Activated CD4-positive, alpha-beta memory T cell treated with anti-CD3 and anti-CD28 coated beads, Interleukin-2, amount 10 ng/mL, durations not matched to agents 7 days and 5 days (primary cell): ENCODE measurements around the gene RELL2. TPM values are rescaled to one million over a fixed set of nuclear protein-coding genes. Genes with fewer than 3 reads are reported as not detected.
A peak's percentile ranks its signal among the peaks of the same experiment; 100 is the strongest.

Experiments used
- CTCF ChIA-PET: fragments of 350-600 bp; sonication (Branson Sonifier 250); formaldehyde crosslinking; loops from one replicate; lab custom pipeline; 2021; ENCODE audit warnings: antibody characterized with exemption, inconsistent platforms; lab: Charles Lee
- POLR2A ChIA-PET: fragments of 350-600 bp; sonication (Branson Sonifier 250); formaldehyde crosslinking; loops from one replicate; lab custom pipeline; 2021; ENCODE audit warnings: antibody characterized with exemption; lab: Charles Lee
- DNase-seq: peaks from one replicate; pipeline ENCODE4 v3.0.0-alpha.2; 2020
- H3K27ac Mint-ChIP-seq: one replicate; pipeline ENCODE4 v1.8.0; 2021; ENCODE audit warnings: mild to moderate bottlenecking, mixed read lengths
- H3K27me3 Mint-ChIP-seq: one replicate; pipeline ENCODE4 v1.8.0; 2021; ENCODE audit warnings: mixed read lengths
- H3K36me3 Mint-ChIP-seq: one replicate; pipeline ENCODE4 v1.8.0; 2021; ENCODE audit warnings: low read depth, mixed read lengths
- H3K4me1 Mint-ChIP-seq: one replicate; pipeline ENCODE4 v1.8.0; 2021; ENCODE audit warnings: mixed read lengths
- H3K4me3 Mint-ChIP-seq: one replicate; pipeline ENCODE4 v1.8.0; 2021; ENCODE audit warnings: mild to moderate bottlenecking, mixed read lengths
- H3K9me3 Mint-ChIP-seq: one replicate; pipeline ENCODE4 v1.8.0; 2021; ENCODE audit warnings: mixed read lengths
- total RNA-seq, 2 experiments: library from RNA; stranded (reverse); gene quantifications; one replicate each; pipeline ENCODE4 v1.2.3, GENCODE V29; 2021

Gene RELL2
- total RNA-seq, 2 experiments from 2014 or later: 18.8 to 19.4 TPM

DNA sequence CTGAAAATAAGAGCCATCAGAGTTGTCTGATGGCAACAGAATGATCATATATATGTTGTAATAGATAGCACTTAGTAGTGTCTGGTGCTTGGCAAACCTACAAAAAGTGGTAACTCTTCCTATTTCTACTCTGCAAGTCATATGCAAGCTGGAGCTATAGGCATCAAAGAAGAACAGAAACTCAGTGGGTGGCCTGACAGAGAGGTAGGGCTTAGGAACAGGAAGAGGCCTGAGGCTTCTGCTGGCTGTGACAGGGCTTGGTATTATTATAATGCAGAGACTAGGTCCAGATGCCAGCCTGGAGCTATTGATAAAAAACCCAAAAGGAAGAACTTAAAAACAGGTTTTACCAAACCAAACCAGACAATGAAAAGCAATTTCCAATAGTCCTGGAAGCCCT is 13.6 kb upstream of the RELL2 start:
- POLR2A ChIA-PET: interaction anchor here (0.6 to 2.7 kb wide), 7 partner anchors 10 to 41 kb away, joined by 3 to 11 read pairs (median 4); partner anchors contain the start of genes HDAC3 and RELL2
- peak overlapping the region; percentile 78 for H3K27ac Mint-ChIP-seq
- no peak overlapping the region for H3K4me3 Mint-ChIP-seq
- DNase-seq: no peak
- H3K4me1 Mint-ChIP-seq: peaks cover 28% of the 10 kb centered on the region
- H3K36me3 Mint-ChIP-seq: peaks cover 62% of the 10 kb centered on the region
- CTCF ChIA-PET: interaction anchor here (0.7 to 4.8 kb wide), 7 partner anchors 10 to 107 kb away, joined by 3 to 80 read pairs (median 3); partner anchors contain the start of genes HDAC3 and RELL2
- no peaks in the 10 kb centered on the region for H3K27me3 Mint-ChIP-seq
- H3K9me3 Mint-ChIP-seq: no peaks in the 10 kb centered on the region

DNA sequence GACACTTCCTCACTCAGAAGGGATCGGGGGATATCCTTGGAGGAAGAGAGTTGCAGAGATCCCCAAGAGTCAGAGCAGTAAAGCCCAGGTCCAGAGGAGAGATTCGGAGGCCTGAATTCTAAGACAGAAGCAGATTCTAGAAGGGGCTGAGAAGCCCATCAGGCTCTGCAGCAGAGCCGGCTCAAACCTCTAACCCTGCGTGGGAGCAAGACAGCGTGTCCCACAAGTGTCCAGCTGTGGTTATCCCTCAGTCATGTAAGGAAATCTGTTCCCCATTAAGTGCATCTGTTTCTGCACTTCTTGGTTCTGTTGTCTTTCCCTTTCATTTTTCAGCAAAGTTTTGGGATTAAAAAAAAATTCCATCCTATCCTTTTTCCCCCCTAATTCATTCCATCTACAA is 13.2 kb upstream of the RELL2 start:
- H3K4me1 Mint-ChIP-seq: peaks cover 28% of the 10 kb centered on the region
- H3K9me3 Mint-ChIP-seq: no peaks in the 10 kb centered on the region
- ChIA-PET POLR2A (interaction anchor here (0.9 to 2.7 kb wide), 6 partner anchors 10 to 41 kb away, joined by 3 to 11 read pairs (median 4); partner anchors contain the start of genes HDAC3 and RELL2), CTCF (interaction anchor here (0.7 to 4.8 kb wide), 9 partner anchors 10 to 106 kb away, joined by 3 to 80 read pairs (median 3); partner anchors contain the start of genes HDAC3 and RELL2)
- H3K36me3 Mint-ChIP-seq: peaks cover 61% of the 10 kb centered on the region
- no peaks in the 10 kb centered on the region for H3K27me3 Mint-ChIP-seq
- peak overlapping the region; percentile 78 for H3K27ac Mint-ChIP-seq
- no peak for DNase-seq
- no peak overlapping the region for H3K4me3 Mint-ChIP-seq

DNA sequence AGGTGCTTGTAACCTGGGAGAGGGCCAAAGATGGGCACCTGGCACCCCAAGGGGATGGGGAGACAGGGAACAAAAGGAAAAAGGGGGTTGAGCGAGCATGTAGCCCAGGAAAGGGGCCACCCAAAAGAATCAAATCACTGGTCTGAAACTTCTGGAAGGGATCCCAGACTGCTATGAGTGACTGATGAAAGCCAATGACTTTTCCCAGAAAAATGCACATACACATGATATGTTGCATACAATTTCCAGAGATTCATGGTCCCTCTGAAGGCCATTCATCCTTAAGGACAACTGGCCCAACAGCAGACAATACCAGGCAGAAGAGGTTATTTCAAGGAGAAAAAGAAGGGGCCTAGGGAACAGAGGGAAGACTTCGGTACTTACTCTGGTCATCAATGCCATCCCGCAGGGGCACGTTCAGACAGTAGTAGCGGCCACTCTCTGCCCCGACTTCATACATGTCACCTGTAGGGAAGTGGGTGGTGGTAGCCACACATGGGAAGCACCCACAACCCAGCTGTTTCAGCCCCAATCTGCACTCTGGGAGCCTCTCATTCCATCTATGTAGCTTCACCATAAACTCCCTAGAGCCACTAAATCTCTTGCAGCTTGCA is 8.5 kb upstream of the RELL2 start:
- Mint-ChIP-seq H3K27me3 (no peaks in the 10 kb centered on the region), H3K9me3 (no peaks in the 10 kb centered on the region), H3K36me3 (peaks cover 66% of the 10 kb centered on the region), H3K4me1 (peaks cover 13% of the 10 kb centered on the region), H3K27ac (no peak overlapping the region), H3K4me3 (no peak overlapping the region)
- CTCF ChIA-PET: interaction anchor here (0.8 to 6.3 kb wide), 4 partner anchors 10 to 65 kb away, joined by 3 to 84 read pairs (median 4); partner anchors contain the start of gene DIAPH1
- no peak for DNase-seq
- POLR2A ChIA-PET: interaction anchor here (2.1 to 2.7 kb wide), 2 partner anchors 8 to 22 kb away, joined by 7 to 8 read pairs; partner anchors contain the start of genes HDAC3 and RELL2

DNA sequence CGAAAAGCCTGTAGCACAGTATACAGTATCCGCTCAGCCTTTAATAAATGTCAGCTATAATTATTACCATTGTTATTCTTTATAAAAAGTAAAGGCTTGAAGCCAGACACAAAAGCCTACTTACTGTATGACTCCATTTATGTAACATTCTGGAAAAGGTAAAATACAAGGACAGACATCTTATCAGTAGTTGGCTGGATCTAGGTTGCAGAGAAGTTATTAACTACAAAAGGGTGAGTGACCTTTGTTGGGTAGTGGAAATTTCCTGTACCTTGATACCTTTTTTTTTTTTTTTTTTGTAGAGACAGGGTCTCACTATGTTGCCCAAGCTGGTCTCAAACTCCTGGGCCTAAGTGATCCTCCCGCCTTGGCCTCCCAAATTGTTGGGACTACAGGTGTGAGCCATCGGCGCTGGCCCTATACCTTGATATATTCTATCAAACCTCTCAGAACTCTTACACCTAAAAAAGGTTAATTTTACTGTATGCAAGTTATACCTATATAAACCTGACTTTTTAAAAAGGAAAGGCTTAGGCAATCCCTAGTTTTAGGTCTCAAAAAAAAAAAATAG is 6.1 kb upstream of the RELL2 start:
- Mint-ChIP-seq H3K9me3 (no peaks in the 10 kb centered on the region), H3K27ac (no peak overlapping the region), H3K4me3 (no peak overlapping the region), H3K27me3 (no peaks in the 10 kb centered on the region), H3K4me1 (peaks cover 26% of the 10 kb centered on the region), H3K36me3 (peaks cover 64% of the 10 kb centered on the region)
- CTCF ChIA-PET: interaction anchor here (2.2 to 9.4 kb wide), 4 partner anchors 12 to 63 kb away, joined by 7 to 150 read pairs (median 46); partner anchors contain the start of gene DIAPH1
- POLR2A ChIA-PET: interaction anchor here (1.0 to 8.7 kb wide), 3 partner anchors 13 to 24 kb away, joined by 3 to 100 read pairs (median 7); partner anchors contain the start of genes DIAPH1 and FCHSD1
- no peak for DNase-seq

DNA sequence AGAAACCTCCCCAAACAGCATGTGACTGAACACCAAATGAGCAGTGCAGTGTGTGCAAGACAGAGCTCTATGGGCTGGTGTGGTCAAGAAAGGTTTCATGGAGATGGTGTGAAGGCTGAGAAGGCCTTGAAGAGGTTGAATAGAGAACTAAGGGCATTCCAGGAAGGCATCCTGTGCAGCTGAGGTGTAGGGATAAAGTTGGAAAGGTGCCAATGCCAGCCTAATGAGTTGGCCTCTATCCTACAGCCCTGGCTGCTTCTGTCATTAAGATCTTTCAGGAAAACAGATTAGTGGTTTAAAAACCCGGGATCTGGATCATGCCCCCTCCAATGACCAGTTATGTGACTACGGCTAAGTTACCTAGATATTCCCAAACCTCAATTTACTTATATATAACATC is 4.1 kb upstream of the RELL2 start:
- Mint-ChIP-seq H3K4me1 (peaks cover 33% of the 10 kb centered on the region), H3K27me3 (no peaks in the 10 kb centered on the region), H3K27ac (no peak overlapping the region), H3K9me3 (no peaks in the 10 kb centered on the region), H3K36me3 (peaks cover 48% of the 10 kb centered on the region), H3K4me3 (no peak overlapping the region)
- DNase-seq: no peak
- POLR2A ChIA-PET: interaction anchor here (0.8 to 8.7 kb wide), 6 partner anchors 8 to 74 kb away, joined by 3 to 100 read pairs (median 4); partner anchors contain the start of gene DIAPH1
- CTCF ChIA-PET: interaction anchor here (0.6 to 9.4 kb wide), 9 partner anchors 11 to 76 kb away, joined by 3 to 150 read pairs (median 4); partner anchors contain the start of gene DIAPH1

DNA sequence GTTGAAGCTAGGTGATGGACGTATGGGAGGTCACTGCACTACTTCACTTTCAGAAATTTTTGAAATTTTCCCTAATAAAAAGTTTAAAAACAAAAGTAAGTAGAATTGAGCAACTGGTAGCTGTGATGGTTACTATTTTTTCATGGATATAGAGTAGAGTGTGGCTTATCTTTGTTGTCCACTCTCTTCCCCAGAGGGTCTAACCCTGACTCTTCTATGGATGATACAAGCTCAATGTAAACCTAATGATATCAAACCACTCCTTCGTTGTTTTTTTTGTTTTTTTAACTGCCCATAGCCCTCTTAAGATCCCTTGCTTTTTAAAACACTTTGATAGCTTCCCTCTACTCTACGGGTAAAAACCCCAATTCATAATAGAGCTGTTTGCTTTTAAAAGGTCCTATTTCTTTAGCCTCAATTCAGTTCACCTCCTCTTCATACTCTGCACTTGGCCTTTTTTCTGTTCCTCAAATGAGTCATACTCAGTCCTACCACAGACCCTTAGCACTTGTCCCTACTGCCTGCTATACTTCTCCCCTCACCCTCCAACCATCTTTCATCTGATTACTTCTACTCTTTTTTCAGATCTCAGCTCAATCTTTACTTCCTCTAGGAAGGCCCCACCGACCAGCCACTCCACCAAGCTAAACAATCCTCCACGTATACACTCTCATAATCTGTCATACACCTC is 2.8 kb upstream of the RELL2 start:
- DNase-seq: no peak
- peaks cover 43% of the 10 kb centered on the region for H3K36me3 Mint-ChIP-seq
- H3K27me3 Mint-ChIP-seq: no peaks in the 10 kb centered on the region
- H3K9me3 Mint-ChIP-seq: no peaks in the 10 kb centered on the region
- ChIA-PET POLR2A (interaction anchor here (0.7 to 8.7 kb wide), 6 partner anchors 9 to 335 kb away, joined by 3 to 100 read pairs (median 4); partner anchors contain the start of genes DIAPH1 and RNF14), CTCF (interaction anchor here (0.5 to 9.4 kb wide), 11 partner anchors 11 to 335 kb away, joined by 3 to 150 read pairs (median 4); partner anchors contain the start of genes DIAPH1, FCHSD1 and RNF14)
- H3K4me3 Mint-ChIP-seq: peak overlapping the region; percentile 21
- H3K27ac Mint-ChIP-seq: peak overlapping the region; percentile 69
- peaks cover 43% of the 10 kb centered on the region for H3K4me1 Mint-ChIP-seq

DNA sequence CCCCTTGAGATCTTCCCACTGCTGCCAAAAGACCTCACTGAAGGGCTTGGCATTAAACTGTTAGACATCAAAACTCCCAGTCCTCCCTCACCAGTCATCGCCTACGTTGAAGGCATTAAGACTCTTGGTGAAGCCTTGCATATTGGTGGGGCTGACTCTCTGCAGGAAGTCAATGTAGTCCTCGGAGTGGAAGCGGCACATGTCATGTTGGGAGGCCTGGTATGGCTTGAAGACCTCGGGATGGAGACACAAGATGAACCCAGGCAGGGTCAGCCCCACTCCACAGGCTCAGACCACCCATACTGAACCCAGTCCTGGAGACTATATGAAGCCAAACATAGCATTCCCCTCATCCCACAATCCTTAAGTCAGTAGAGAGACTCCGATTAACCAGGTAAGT is 2.1 kb upstream of the RELL2 start:
- H3K27ac Mint-ChIP-seq: peak overlapping the region; percentile 12
- peak overlapping the region; percentile 93 for H3K4me3 Mint-ChIP-seq
- peaks cover 45% of the 10 kb centered on the region for H3K4me1 Mint-ChIP-seq

DNA sequence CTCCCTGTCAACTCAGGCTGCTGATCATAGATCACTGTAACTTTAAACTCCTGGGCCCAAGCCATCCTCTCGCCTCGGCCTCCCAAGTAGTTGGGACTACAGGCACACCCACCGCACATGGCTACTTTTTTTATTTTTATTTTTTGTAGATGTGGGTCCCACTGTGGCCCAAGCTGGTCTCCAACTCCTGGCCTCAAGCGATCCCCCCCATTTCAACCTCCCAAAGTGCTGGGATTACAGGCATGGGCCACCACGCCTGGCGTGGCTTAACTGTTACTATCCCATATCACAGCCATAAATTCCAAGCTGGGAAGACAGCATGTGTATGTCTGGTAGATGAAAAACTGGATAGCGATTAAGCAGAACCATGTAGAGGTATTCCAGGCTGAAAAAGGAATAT is 1.2 kb upstream of the RELL2 start:
- Mint-ChIP-seq H3K4me1 (peaks cover 50% of the 10 kb centered on the region), H3K36me3 (peaks cover 34% of the 10 kb centered on the region), H3K27ac (peak overlapping the region; percentile 70), H3K4me3 (peak overlapping the region; percentile 93), H3K27me3 (no peaks in the 10 kb centered on the region), H3K9me3 (no peaks in the 10 kb centered on the region)
- ChIA-PET CTCF (interaction anchor here (1.0 to 9.4 kb wide), 11 partner anchors 10 to 333 kb away, joined by 5 to 150 read pairs (median 14); partner anchors contain the start of genes DIAPH1 and RNF14), POLR2A (interaction anchor here (1.5 to 8.7 kb wide), 11 partner anchors 8 to 43 kb away, joined by 7 to 100 read pairs (median 11); partner anchors contain the start of genes DIAPH1 and FCHSD1)
- no peak for DNase-seq

More for the DNA sequence above, 2.1 kb upstream of the RELL2 start:
- Mint-ChIP-seq H3K36me3 (peaks cover 38% of the 10 kb centered on the region), H3K27me3 (no peaks in the 10 kb centered on the region), H3K9me3 (no peaks in the 10 kb centered on the region)
- CTCF ChIA-PET: interaction anchor here (1.0 to 9.4 kb wide), 7 partner anchors 16 to 334 kb away, joined by 4 to 150 read pairs (median 21); partner anchors contain the start of genes DIAPH1, FCHSD1 and RNF14
- POLR2A ChIA-PET: interaction anchor here (1.6 to 8.7 kb wide), 3 partner anchors 17 to 334 kb away, joined by 5 to 100 read pairs (median 33); partner anchors contain the start of genes DIAPH1 and RNF14
- DNase-seq: no peak

DNA sequence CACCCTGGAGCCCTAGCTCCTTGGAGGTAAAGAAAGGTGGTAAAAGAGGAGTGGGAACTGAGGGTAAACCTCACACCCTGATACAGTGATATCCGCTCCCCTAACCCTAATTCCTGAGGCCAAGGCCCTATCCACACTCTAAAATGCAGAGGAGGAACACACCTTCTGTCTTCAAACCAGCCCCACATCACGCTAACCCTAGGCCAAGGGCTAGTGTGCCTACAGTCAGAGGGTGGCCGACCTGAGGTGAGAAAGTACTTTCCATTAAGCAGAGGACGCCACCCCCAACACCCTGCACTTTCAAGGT is 738 bp upstream of the RELL2 start:
- Mint-ChIP-seq H3K4me1 (peaks cover 54% of the 10 kb centered on the region), H3K27ac (peak overlapping the region; percentile 70), H3K4me3 (peak overlapping the region; percentile 93), H3K36me3 (peaks cover 39% of the 10 kb centered on the region), H3K27me3 (no peaks in the 10 kb centered on the region), H3K9me3 (no peaks in the 10 kb centered on the region)
- ChIA-PET CTCF (interaction anchor here (1.0 to 9.4 kb wide), 12 partner anchors 11 to 332 kb away, joined by 5 to 150 read pairs (median 12); partner anchors contain the start of genes DIAPH1 and RNF14), POLR2A (interaction anchor here (1.2 to 8.7 kb wide), 14 partner anchors 8 to 460 kb away, joined by 3 to 100 read pairs (median 10); partner anchors contain the start of genes DIAPH1 and FCHSD1)
- DNase-seq: no peak

DNA sequence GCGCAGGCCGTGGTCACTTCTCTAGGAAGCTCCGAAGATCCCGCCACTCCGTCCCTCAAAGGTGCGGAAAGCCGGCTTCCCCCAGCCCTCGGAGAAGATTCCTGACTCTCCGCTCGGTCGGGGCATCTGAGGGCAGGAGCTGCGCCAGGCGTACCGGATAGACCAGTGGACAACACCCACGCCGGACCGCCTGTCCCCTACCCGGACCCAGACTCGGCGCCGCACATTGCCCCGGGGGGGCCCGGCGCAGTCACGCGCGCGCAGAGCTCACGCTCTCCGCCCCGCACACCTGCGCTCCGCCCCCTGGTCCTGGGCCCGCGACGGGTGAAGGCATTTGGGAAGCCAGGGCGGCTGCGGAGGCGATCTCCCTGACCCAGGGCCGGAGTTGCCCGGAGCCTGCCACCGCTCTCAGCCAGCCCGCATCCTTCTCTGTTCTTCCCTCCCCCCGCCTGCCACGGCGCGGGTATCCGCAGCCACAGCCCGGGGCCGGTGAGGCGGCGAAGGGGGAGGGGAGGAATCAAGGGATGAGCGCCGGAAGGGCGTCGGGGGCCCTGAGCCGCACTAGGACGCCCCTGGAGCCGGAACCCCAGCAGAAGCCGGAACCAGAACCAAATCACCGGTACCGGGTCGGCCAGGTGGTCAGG is 448 bp downstream of the RELL2 start:
- H3K36me3 Mint-ChIP-seq: peaks cover 48% of the 10 kb centered on the region
- no peaks in the 10 kb centered on the region for H3K27me3 Mint-ChIP-seq
- DNase-seq: peak; percentile 64
- ChIA-PET POLR2A (interaction anchor here (0.6 to 8.7 kb wide), 24 partner anchors 8 to 459 kb away, joined by 3 to 100 read pairs (median 7); partner anchors contain the start of genes DIAPH1, FCHSD1, RNF14 and TAF7), CTCF (interaction anchor here (0.5 to 9.4 kb wide), 24 partner anchors 10 to 1200 kb away, joined by 3 to 150 read pairs (median 8); partner anchors contain the start of genes DELE1, DIAPH1, FCHSD1 and RNF14)
- H3K4me1 Mint-ChIP-seq: peaks cover 66% of the 10 kb centered on the region
- H3K9me3 Mint-ChIP-seq: no peaks in the 10 kb centered on the region
- H3K27ac Mint-ChIP-seq: peak overlapping the region; percentile 80
- H3K4me3 Mint-ChIP-seq: peak overlapping the region; percentile 93

DNA sequence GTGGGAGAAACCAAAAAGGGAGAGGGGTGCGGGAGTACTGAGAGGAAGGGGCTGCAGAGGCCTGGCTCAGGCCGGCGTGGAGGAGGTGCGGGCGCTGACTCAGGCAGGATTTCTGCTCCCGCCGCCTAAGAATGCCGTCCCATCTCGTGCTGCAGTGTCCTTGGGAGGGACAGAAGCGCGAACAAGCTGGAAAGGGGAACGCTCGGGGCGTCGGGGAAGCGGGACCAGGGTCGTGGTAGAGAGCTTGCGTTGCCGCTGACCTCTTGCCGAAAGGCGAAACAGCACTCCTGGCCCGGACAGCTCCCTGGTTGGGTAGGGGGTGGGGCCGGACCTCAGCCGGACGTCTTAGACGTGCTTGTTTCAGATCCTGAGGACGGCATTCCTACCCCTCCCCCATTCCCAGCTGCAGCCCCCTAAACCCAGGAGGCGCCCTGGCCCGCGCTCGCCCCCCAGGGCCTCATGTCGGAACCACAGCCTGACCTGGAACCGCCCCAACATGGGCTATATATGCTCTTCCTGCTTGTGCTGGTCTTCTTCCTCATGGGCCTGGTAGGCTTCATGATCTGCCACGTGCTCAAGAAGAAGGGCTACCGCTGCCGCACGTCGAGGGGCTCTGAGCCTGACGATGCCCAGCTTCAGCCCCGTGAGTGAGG is 1.1 kb downstream of the RELL2 start:
- Mint-ChIP-seq H3K4me3 (peak overlapping the region; percentile 93), H3K4me1 (peaks cover 65% of the 10 kb centered on the region), H3K27me3 (no peaks in the 10 kb centered on the region), H3K27ac (peak overlapping the region; percentile 82), H3K36me3 (peaks cover 45% of the 10 kb centered on the region), H3K9me3 (no peaks in the 10 kb centered on the region)
- POLR2A ChIA-PET: interaction anchor here (1.0 to 8.7 kb wide), 12 partner anchors 11 to 458 kb away, joined by 3 to 100 read pairs (median 8); partner anchors contain the start of genes DIAPH1, FCHSD1, RNF14 and TAF7
- peak; percentile 65 for DNase-seq
- CTCF ChIA-PET: interaction anchor here (0.8 to 9.4 kb wide), 18 partner anchors 11 to 331 kb away, joined by 3 to 150 read pairs (median 10); partner anchors contain the start of genes DELE1, DIAPH1, FCHSD1 and RNF14
